GM12878 (cell line): Measurements from ENCODE around the gene MGMT.

Experiments
- BCL11A ChIP-seq: IDR thresholded peaks from 2 replicates; pipeline ENCODE4 v1.6.1; 2011; ENCODE audit warnings: low read depth, low read length
- CTCF ChIP-seq, 3 experiments: IDR thresholded peaks in 2 of 3; conservative IDR thresholded peaks in 1 of 3; 2 replicates each; pipeline ENCODE4 v1.5.1; 2011; ENCODE audit warnings: low read depth in 3 of 3, low read length in 3 of 3, mild to moderate bottlenecking in 3 of 3, control low read depth in 2 of 3, moderate library complexity in 2 of 3, inconsistent platforms in 1 of 3, mixed read lengths in 1 of 3; ENCODE audit not compliant: control insufficient read depth in 2 of 3, insufficient read depth in 1 of 3; ENCODE audit errors: extremely low read depth in 1 of 3

- TF ChIP-seq CTCF (IDR thresholded peaks at IDR 0.05 in 2 of 3, conservative IDR thresholded peaks at IDR 0.05 in 1 of 3; ENCODE audit: control insufficient read depth in 2 of 3, extremely low read depth in 1 of 3, insufficient read depth in 1 of 3, low read depth in 3 of 3, low read length in 3 of 3) (no peak), BCL11A (no peak)
These were observed 39.2 kb downstream of the MGMT start for GRCh38 chr10:129506101-129506797.
